ENCODE measurements around the gene TRAP1. TPM values are rescaled to one million over a fixed set of nuclear protein-coding genes. Genes with fewer than 3 reads are reported as not detected.

The TRAP1 gene
- polyA plus RNA-seq, 3 donors, result 22.8 to 54.0 (median 22.9) TPM

DNA sequence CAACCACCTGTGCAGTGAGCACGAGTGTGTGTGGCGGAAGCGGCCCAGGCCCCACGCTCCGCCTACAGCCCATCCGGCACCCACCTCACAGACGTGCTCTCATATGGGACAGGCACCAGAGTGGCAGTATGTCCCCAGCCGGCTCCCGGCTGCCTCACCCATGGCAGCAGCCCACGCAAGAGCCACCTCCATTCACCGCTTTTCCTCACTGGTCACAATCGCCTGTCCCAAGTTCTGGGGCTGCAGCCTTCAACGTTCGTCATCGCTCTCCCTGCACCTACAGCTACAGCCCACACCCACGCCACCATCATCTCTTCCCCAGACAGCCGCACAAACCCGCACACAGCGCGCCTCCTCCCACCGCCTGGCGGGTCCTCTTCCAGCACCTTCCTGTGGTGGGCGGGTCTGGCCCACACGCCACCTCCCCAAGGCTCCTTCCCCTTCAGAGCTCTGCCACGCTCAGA is 17.5 kb upstream of the TRAP1 start:
- H3K4me3 Mint-ChIP-seq, result no peak overlapping the region
- H3K4me1 ChIP-seq (ENCODE audit: control insufficient read depth in 1 of 2, insufficient read depth in 2 of 2, low read length in 2 of 2), result no peaks in the 10 kb centered on the region
- H3K4me1 Mint-ChIP-seq, result no peaks in the 10 kb centered on the region
- no peak overlapping the region for H3K4me2 ChIP-seq (replicated peaks; ENCODE audit: extremely low read depth, low read length, poor library complexity, severe bottlenecking)
- TF ChIP-seq, protein P1, sequence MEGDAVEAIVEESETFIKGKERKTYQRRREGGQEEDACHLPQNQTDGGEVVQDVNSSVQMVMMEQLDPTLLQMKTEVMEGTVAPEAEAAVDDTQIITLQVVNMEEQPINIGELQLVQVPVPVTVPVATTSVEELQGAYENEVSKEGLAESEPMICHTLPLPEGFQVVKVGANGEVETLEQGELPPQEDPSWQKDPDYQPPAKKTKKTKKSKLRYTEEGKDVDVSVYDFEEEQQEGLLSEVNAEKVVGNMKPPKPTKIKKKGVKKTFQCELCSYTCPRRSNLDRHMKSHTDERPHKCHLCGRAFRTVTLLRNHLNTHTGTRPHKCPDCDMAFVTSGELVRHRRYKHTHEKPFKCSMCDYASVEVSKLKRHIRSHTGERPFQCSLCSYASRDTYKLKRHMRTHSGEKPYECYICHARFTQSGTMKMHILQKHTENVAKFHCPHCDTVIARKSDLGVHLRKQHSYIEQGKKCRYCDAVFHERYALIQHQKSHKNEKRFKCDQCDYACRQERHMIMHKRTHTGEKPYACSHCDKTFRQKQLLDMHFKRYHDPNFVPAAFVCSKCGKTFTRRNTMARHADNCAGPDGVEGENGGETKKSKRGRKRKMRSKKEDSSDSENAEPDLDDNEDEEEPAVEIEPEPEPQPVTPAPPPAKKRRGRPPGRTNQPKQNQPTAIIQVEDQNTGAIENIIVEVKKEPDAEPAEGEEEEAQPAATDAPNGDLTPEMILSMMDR (IDR thresholded peaks at IDR 0.05), result no peak
- peaks cover 4% of the 10 kb centered on the region for H3K79me2 ChIP-seq (ENCODE audit: insufficient read depth, low read length)
- H3K9me3 Mint-ChIP-seq, result peaks cover 0 to 1% (median 0%) of the 10 kb centered on the region in 7 donors
- no peak for DNase-seq
- no peak overlapping the region for H2AFZ ChIP-seq (ENCODE audit: insufficient read depth, low read depth, low read length, poor library complexity, severe bottlenecking)
- H3K4me3 ChIP-seq (replicated peaks in 1 of 3; ENCODE audit: low read depth in 2 of 3, low read length in 3 of 3), result no peak overlapping the region
- intact Hi-C loops (cut with micrococcal nuclease), result no loop called here
- H3K36me3 ChIP-seq (replicated peaks in 1 of 2; ENCODE audit: control insufficient read depth in 1 of 2, insufficient read depth in 2 of 2, low read length in 2 of 2), result peaks cover 85 to 100% of the 10 kb centered on the region in 2 donors
- H3K27ac Mint-ChIP-seq, result peak overlapping the region in 1 of 7 donors; percentile 52
- H3K36me3 Mint-ChIP-seq, result peaks cover 92 to 100% of the 10 kb centered on the region in 2 donors
- no peak overlapping the region for H3K9ac ChIP-seq (ENCODE audit: insufficient read depth, low read length, poor library complexity, severe bottlenecking)
- no peaks in the 10 kb centered on the region for H3K27me3 ChIP-seq (ENCODE audit: control insufficient read depth in 2 of 2, insufficient read depth in 2 of 2, low read length in 2 of 2)
- WGBS (ENCODE audit: insufficient coverage), result 96% methylated on average over 18 of the region's 25 CpGs
- peaks cover 0 to 3% (median 0%) of the 10 kb centered on the region in 3 donors for H3K27me3 Mint-ChIP-seq (ENCODE audit: low read depth in 3 of 3)
- H3K27ac ChIP-seq (ENCODE audit: low read depth in 1 of 2, low read length in 2 of 2), result no peak overlapping the region
- peaks cover 95% of the 10 kb centered on the region for H4K20me1 ChIP-seq (ENCODE audit: insufficient read depth, low read length)
- no peaks in the 10 kb centered on the region for H3K9me3 ChIP-seq (replicated peaks in 1 of 2; ENCODE audit: control insufficient read depth in 1 of 2, insufficient read depth in 1 of 2, low read length in 2 of 2)

DNA sequence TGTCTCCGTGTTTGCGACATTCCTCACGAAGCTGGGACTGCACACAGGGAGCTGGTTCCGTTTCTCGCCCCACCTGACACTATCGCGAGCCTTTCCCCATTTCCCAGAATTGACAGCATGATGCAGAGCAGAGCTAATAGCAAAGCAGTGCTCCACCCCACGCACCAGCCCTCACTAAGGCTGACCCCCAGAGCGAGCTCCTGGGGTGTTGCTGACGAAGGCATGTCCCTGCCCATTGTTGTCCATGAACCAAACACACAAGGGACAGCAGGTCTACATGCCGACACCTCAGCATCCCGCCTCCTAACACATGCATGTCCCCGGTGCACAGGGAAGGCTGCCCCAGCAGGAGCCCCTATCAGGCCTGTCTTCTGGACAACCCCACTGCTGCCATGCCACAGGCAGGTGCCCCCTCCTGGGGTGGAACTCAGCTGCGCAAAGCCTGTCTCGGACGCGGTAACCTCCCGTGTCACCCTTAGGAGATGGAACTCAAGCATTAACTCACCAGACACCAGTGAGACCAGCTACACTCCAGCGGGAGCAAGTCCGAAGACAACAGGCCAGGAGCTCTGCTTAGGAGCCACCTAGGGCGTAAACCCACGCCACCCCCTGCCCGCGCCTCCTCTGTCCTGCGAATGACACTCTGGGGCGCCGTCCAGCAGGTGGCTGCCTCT is 16.9 kb upstream of the TRAP1 start:
- Histone ChIP-seq H3K4me1 (ENCODE audit: control insufficient read depth in 1 of 2, insufficient read depth in 2 of 2, low read length in 2 of 2) (no peaks in the 10 kb centered on the region), H3K27me3 (ENCODE audit: control insufficient read depth in 2 of 2, insufficient read depth in 2 of 2, low read length in 2 of 2) (no peaks in the 10 kb centered on the region), H3K4me2 (replicated peaks; ENCODE audit: extremely low read depth, low read length, poor library complexity, severe bottlenecking) (no peak overlapping the region), H3K27ac (ENCODE audit: low read depth in 1 of 2, low read length in 2 of 2) (no peak overlapping the region), H3K9ac (ENCODE audit: insufficient read depth, low read length, poor library complexity, severe bottlenecking) (no peak overlapping the region), H3K4me3 (replicated peaks in 1 of 3; ENCODE audit: low read depth in 2 of 3, low read length in 3 of 3) (no peak overlapping the region), H2AFZ (ENCODE audit: insufficient read depth, low read depth, low read length, poor library complexity, severe bottlenecking) (no peak overlapping the region), H3K79me2 (ENCODE audit: insufficient read depth, low read length) (peaks cover 4% of the 10 kb centered on the region), H3K36me3 (replicated peaks in 1 of 2; ENCODE audit: control insufficient read depth in 1 of 2, insufficient read depth in 2 of 2, low read length in 2 of 2) (peaks cover 85 to 100% of the 10 kb centered on the region in 2 donors), H3K9me3 (replicated peaks in 1 of 2; ENCODE audit: control insufficient read depth in 1 of 2, insufficient read depth in 1 of 2, low read length in 2 of 2) (no peaks in the 10 kb centered on the region), H4K20me1 (ENCODE audit: insufficient read depth, low read length) (peaks cover 95% of the 10 kb centered on the region)
- DNase-seq, result no peak
- Mint-ChIP-seq H3K27me3 (ENCODE audit: low read depth in 3 of 3) (peaks cover 0 to 3% (median 0%) of the 10 kb centered on the region in 3 donors), H3K4me1 (no peaks in the 10 kb centered on the region), H3K36me3 (peaks cover 92 to 100% of the 10 kb centered on the region in 2 donors), H3K9me3 (peaks cover 0 to 1% (median 0%) of the 10 kb centered on the region in 7 donors), H3K27ac (peak overlapping the region in 1 of 7 donors; percentile 1), H3K4me3 (no peak overlapping the region)
- intact Hi-C loops (cut with micrococcal nuclease), result no loop called here
- 99% methylated on average over 24 of the region's 27 CpGs for WGBS (ENCODE audit: insufficient coverage)
- TF ChIP-seq, protein P1 (IDR thresholded peaks at IDR 0.05), result no peak

All from CD14-positive monocyte (primary cell).